Activated CD4-positive, alpha-beta T cell treated with anti-CD3 and anti-CD28 coated beads, Interleukin-2, amount 50 U/mL, for 4 hours (primary cell): ENCODE results near the gene LGALS3BP.

Experiments used
- DNase-seq, 2 experiments: peaks; one replicate each; pipeline ENCODE4 v3.0.0-alpha.2; 2020

LGALS3BP gene

DNA sequence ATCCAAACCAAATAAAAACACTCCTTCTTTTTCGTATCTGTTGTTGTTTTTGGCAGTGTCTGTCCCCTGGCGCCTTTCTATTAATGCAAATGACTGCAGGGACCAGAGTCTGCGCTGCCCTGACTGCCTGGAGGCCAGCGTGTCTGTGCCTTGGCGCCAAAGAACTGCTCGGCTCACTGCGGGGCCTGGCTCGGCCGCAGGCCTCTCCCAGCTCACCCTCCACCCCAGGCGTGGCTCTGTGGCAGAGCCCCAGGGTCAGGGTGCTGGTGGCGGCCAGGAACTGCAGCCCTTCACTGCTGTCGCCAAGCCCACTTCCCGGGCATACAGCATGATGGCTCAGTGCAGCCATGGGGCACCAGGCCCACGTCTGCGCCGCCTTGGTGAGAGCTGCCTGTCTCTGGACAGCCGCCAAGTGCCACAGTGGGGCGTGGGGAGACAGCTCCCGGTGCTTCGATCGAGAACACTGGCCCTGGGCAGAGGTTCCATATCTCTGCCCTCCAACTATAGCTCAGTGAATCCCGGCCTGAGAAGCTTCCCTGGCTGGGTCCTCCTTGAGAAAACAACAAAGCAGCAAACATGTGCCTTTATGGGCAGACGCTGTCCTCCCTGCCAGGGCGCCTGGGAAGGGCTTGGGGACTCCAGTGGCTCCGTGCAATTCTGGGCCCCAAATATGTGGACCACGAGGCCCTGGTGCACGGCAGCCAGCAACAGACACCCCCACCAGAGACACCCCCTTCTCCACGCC, 18.8 kb upstream of the LGALS3BP start:
- DNase-seq, result no peak

DNA sequence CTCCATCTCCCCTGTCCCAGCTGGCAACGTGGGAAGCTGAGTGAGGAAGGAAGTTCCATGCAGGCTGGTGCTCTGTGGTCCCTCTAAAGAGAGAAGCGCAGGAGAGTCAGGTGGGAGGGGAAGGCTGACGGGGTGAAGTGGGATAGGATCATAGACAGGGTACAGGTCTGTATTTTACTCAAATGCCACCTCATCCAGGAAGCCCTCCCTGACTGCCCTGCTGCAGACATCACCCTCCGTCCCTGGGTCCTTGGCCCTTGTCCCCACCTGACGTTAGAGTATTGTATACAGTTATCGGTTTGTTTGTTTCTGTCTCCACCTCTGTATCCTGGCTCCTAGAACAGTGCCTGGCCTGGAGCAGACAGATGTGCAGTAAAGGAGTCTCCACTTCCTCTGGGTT, 18.2 kb upstream of the LGALS3BP start:
- no peak for DNase-seq

DNA sequence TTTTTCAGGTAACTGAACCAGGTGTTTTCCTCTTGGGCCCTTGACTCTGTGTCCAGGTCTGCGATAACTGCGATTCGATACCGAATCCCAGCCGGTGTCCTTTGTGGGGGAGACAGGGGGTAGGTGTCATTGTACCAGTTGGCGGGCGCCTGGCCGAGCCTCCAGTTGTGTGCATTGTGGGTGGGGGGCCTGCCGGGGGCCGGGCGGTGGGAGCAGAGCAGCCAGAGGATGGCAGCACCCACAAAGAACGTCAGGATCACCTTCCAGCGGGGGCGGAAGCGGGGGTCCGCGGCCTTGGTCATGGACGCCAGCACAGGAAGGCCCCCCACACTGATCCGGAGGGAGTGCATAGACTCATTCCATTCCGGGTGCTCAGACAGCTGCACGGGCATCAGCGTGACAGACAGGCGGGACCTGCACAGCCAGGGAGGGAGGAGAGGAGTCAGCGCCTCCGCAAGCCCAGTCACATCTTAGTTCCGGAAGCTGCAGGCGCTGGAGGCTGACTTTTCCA, 17.6 kb upstream of the LGALS3BP start:
- DNase-seq, result no peak

DNA sequence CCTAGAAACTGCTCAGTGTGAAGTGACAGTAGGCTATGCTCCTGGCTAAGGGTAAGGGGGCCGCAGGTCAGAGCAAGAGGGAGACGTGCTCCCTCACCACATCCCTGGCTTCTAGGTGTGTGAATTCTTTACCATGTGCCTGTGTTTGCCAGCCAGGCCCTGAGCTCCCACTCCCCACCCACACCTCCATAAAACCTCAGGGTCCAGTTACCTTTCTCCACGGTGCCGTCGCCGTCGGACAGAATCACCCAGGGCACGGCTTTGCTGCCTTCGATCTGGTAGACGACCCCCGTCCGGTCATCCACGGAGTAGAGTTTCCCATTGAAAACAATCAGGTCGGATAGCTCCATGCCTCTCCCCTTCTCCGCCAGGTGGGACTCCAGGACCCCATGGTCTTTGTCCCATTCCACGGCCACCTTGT, 17.1 kb upstream of the LGALS3BP start:
- no peak for DNase-seq

DNA sequence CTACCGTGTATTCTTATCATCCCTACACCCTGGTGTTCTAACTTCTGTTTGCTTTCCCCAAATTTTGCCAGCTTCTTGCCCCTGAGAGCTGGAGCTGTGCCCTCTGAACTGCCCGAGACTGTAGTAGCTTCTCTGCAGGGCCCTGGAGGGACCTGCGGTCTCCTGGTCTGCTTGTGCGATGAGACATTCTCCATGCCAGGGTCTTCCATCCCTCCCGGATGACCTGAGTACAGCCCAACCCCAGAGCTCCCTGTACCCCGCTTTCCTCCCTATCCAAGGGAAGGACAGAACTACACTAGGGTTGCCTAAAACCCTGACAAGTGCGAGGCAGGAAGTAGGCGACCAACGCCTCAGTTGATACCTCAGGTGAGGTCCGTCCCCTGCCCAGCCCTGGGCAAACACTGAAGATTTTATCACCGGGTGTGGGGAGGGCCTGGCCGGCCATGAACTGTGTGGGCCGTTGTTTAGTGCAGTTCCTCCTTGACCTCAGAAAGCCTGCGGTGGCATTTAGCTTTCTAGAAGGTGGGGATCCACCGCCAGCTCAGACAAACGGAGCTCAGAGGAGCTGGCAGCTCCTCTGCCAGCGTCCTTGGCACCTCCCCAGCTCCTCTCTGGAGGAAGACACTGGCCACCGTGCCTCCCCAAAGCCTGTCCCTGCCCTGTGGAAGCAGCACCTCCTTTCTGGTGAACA, 16.2 kb upstream of the LGALS3BP start:
- no peak for DNase-seq

DNA sequence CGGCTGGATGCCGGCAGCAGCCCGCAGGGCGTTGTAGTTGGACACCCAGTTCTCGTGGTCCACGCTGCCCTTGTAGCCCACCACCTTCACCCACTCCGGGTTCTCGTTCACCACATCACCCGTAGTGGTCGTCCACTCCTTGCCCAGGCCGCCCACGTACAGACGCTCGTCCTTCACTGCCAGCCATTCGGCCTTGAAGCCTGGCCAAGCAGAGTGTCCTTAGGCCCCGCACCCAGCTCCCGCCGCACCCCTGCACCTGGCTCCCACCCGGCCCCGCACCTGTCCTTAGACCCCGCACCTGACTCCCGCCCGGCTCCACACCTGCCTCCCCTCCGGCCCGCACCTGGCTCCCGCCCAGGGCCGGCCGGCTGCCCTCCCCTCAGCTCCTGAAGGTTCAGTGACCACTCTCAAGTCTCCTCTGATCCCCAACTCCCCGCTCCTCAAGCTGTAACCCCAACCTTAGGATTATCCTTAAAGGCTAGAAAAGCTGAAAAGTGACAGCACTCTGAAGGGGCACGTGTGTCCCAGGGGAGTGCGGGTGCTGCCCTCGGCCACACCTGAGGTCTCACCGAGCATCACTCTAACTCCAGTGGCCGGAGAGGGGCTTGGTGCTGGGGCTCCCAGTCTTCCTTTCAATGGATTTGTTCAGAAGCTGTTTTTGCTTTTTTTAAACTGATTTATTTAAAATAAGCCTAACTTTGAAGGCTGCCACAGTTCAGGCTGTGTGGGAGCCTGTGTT, 15.5 kb upstream of the LGALS3BP start:
- DNase-seq, result no peak

DNA sequence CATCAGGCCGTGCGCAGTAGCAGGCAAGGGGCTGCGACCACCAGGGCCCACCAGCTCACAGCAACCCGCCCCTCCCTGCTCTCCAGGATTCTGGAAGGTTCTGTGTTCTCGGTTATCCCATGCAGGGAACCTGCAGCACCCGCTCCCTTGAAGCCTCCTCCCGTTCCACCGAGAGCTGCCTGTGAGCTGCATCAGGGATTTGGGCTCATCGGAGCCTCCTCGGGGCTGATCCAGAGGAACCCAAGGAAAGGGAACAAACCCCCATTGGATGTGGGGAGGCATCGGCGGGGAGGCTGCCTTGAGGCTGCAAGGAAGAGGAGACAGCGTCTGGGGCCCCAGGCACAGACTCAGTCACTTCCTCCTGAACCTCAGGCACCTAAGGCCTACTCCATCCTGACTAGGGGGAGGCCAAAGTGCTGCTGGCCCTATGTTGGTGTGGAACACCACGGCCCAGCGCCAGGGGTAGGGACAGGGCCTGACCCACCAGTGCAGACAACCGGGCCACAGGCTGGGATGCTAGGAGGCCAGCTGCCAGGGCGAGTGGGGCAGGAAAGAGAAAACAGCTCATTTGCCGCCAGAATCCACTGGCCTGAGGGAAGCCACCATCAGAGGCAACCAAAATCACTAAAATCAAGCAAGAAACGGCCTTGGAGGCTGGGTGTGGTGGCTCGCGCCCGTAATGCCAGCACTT, 14.4 kb upstream of the LGALS3BP start:
- DNase-seq, result no peak

DNA sequence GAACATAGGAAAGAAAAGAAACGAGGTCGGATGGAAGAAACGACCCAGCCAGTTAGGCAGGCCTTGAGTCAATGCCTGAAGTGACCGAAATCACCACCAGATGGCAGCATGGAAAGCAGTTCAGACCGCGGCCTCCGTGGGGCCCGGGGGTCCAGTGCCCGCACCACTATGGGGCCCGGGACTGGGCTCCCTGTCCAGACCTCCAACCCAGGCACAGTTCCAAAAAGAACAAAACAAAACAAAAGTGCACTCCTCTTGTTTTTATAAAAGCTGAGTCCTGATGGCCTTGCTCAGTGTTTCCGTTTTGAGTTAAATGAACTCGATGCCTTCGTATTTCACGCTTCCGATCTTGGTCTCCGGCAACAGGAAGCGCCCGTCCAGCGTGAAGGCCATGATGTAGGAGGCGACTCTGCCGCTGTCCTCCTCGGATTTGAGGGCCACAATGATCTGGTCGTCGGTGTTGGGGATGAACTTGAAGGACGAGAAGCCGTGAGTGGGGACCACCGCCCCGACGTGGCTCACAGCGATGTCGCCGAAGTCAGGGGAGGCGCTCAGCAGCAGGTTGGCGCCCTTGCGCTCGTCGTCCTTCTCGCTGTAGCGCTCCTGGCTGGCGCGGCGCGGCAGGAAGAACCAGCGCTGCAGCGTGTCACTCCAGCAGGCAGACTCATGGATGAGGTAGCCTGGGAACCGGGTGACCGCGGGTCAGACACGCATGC, 13.7 kb upstream of the LGALS3BP start:
- peak; percentile 34 to 45 for DNase-seq

DNA sequence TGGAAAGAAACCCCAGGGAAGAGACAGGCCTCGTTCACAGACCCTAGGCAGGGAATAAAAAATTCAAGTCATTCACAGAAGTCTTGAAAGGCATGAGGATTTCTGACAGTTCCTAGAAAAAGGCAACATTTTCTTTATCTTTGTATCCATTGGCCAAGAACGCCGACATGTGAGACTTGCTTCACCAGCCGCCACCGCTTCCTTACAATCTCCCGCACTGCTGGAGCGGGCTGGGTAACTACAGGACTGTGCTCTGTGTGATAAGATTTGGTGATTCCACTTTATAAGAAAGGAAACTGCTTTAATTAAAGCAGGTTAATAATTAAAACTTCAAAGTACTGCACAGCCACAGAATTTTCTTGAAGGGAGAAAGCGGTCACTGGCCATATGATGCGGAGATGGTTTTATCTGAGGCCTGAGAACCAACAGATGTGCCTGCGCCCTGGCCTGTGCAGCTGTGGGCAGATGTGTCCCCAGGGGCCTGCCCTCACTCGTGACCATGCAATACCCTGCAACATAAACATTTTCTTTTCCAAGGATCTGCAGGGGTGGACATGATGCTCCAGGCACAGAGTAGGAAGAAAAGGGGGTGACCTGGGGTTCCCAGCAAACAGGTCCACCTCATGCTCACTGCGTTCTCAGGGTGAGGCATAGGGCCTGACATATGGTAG, 13.0 kb upstream of the LGALS3BP start:
- no peak for DNase-seq

DNA sequence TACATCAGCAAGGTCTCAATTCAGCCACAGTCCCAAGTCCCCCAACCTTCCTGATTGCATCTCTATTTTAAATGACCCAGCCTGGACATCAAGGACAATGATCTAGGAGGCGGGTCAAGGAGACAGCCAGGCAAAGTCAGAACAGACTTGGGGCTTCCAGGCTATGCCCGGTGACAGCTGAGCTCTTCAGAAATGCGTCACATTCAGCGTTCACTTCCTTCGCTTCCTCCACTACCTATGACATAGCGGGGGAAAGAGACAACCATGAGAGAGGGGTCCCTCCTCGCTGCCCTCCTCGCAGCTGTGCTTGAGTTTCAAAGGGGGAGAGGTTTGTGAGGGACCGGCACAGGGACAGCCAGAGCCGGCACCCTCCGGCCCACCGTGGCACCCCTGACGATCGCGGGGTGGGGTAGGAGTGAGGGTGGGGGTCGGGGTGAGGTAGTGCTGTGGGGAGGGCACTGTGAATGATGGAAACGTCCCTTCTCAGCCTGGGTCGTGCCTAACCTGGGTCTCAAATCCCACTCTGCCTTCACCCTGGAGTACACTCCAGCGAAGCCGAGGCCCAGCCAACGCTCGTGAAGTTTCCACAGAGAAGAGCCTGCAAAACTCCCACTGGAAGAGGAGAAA, 12.3 kb upstream of the LGALS3BP start:
- DNase-seq, result no peak

DNA sequence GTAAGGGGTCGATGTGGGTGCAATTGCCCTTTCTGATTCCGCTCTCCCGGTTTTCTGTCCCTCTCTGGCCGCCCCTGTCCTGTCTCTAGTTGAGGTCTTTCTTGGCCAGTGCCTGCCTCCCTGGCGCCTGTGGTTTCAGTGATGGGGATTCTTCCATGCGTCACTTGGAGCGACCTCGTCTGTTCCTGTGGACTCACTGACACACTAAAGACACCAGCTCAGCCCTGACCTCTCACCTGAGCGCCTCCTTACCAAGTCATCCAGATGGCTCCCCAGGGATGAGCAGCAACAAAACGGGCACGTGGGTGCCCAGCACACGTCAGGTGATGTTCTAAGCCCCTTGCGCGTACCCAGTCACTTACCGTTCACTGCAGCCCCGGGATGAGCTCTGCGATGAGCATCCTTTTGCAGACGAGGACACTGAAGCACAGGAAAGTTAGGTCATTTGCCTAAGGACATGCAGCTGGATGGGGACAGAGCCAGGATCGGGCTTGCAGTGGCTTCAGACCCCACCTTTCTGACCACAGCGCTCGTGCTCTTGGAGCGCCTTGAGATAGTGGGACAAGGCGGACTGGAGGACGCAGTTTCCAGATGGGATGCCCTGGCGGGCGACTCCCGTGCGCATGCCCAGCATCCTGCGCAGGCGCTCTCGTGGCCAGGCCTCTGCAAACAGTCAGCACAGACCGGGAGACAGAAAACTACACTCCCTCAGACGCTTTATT, 11.5 kb upstream of the LGALS3BP start:
- DNase-seq, result no peak

DNA sequence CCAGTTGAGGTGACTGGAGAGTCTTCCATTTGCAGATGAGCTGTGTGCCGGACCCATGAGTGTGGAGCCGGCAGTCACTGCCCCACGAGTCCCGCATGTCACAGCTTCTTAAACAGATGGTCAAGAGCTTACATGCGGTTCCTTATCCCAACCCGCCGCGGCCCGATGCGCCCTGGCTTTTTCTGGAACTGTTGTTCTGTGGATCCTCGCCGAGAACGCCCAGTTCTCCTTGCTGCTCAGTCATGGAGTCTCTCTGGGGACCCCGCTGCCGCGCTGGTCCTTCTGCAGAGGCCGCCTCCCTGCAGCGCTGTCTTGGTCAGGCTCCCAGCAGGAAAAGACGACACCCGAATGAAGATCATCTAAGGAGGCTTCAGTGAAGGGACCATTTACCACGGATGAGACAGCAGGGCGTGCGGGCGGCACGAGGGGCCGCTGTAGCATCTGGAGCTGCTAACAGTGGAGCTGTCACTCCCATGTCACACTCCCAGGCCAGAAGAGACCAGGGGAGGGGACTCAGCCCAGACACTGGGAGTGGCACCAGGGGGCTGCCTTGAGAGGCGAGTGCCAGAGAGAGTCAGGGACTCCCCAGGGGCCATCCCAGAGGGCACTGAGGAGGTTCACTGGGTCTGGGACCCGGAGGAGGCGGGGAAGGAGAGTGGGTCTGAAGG, 10.8 kb upstream of the LGALS3BP start:
- DNase-seq, result no peak

DNA sequence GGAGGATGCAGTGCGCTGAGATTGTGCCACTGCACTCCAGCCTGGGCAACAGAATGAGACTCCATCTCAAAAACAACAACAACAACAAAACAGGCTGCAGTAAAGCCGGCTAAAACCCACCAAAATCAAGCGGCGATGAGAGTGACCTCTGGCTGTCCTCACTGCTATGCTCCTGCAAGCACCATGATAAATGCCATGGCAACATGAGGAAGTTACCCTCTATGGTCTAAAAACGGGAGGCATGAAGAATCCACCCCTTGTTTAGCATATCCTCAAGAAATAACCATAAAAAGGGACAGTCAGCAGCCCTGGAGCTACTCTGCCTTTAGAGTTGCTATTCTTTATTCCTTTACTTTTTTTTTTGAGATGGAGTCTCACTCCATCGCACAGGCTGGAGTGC, 8.4 kb upstream of the LGALS3BP start:
- DNase-seq, result no peak

DNA sequence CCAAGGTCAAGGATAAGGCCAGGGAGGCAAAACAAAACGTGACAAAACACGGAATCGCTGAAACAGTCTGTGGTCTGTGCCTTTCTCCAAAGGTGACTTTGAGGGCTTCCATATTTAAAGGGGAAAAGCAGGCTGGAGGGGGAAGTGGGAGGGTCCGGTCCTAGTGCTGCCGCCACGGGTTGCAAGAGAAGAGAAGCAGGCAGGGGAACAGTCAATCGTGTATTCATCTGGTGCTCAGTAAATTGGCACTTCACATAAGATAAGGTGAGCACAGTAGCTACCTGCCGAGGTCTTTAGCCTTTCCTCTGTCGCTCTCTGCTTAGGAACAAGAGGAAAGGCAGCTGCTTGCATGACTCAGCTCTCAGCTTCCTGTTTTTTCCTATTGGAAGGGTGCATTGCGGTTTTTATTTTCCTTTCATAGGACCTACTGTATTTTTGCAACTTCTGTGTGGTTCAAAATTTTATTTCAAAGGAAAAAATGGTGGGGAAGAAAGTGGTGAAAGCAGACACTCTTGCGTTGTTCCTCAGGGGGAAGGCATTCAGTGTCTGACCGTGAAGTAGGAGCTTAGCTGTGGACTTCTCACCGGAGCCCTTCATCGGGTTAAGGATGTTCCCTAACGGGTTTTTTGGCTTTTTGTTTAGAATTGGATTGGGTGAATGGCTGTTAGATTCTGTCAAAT, 7.1 kb upstream of the LGALS3BP start:
- no peak for DNase-seq

DNA sequence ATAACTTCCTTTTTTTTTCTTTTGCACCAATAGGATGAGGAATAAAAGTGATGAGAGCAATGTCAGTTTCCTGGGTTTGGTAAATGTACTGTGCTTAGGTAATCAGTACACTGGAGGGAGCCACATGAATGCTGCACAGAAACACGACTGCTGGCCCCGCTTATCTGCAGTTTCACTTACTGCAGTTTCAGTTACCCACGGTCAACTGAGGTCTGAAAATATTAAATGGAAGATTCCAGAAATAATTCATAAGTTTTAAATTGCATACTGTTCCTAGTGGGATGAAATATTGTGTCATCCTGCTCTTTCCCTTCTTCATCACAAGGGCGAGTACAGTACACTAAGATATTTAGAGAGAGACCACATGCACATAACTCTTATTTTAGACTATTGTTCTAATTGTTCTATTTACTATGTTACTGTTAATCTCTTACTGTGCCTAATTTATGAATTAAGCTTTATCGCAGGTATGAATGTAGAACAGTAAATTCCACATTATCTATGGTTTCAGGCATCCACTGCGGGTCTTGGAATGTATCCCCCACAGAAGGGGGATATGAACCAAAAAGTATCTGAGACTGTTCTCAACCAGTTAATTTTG, 6.4 kb upstream of the LGALS3BP start:
- DNase-seq, result no peak

DNA sequence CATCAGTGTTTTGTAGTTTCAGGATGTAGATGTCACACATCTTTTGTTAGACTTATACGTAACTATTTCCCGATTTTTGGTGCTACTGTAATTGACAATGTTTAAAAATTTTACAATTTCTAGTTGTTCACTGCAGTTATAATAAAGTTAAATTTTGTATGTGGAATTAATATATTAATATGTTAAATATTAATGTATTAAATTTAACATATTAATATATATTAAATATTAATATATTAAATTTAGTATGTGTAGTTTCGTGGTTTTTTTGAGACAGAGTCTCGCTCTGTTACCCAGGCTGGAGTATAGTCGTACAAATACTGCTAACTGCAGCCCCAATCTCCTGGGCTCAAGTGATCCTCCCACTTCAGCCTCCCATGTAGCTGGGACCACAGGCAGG, 5.7 kb upstream of the LGALS3BP start:
- no peak for DNase-seq

DNA sequence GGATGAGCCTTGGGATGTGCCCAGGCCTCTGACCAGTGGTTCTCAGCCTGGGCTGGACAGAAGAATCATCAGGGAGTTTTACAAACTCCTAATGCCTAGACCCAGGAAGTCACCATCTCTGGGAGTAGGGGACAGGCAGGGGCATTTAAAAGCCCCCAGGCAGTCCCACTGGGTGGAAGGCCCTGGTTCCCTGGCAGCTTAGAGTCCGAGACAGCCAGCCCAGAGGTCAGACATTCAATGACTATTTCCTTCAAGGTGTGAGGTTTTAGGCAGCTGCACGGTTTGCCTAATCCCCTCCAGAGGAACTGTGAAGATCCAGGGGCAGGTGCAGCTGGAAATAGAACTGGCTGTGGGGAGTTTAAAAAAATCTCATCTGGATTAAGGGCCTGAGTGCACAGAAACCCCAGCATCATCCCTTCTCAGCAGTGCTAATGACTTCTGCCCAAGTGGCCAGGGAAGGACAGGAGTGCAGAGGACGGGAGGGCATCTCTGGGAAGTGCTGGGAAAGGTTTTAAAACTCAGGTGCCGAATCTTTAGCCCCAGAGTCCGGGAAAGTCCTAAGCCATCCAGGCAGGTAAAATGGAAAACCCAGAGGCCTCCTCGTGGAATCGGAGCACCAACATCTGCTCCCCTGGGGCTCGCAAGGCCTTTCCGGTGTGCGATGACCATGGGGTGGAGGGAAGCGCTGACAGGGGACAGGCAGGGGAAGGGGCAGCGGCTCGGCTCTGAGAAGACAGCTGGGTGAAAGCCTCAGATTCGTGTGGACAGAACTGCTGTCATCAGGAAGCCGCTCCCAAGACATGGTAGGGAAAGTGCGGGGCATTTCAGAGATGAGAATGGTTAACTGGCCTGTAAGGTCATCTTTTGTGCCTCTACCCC, 1.5 kb upstream of the LGALS3BP start:
- no peak for DNase-seq

DNA sequence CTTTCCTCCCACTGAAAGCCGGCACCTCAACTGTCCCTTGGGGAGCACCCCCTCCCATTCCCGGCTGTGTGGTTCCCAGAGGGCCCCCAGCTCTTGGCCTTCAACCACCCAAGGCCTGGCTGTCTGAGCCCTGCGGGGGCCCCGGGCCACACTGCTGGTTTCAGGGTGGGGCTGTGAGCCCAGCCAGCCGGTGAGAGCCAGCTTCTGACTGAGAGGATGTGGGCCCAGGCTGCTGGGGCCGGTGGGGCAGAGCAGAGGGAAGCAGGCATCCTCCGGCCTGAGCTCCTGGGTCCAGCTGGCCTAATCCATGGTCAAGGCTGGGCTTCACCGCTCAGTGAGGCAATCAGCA, 875 bp upstream of the LGALS3BP start:
- DNase-seq, result no peak
